IMR-90 (cell line): Measurements from ENCODE around the gene SARM1. TPM values are rescaled to one million over a fixed set of nuclear protein-coding genes. Genes with fewer than 3 reads are reported as not detected.

Source experiments
- ATAC-seq: fragments of 200-7000 bp; cut with Tn5 transposase; 2 replicates; pipeline ENCODE4 v1.9.1; 2020; ENCODE audit warnings: low read depth, mild to moderate bottlenecking, moderate library complexity
- BruUV-seq: library from RNA; stranded (reverse); fragments of 400-500 nt; replicated peaks from 2 replicates; lab custom pipeline; 2021; lab: Mats Ljungman, UMichigan
- CTCF ChIA-PET: fragments of 300-600 bp; formaldehyde crosslinking; extraction: SDS; loops from one replicate; lab custom pipeline; 2021; ENCODE audit warnings: antibody characterized with exemption; lab: Yijun Ruan, JAX
- POLR2A ChIA-PET: fragments of 300-600 bp; sonication (Branson Sonifier 250); formaldehyde crosslinking; loops from one replicate; lab custom pipeline; 2022; ENCODE audit warnings: antibody characterized with exemption; ENCODE audit not compliant: unreplicated experiment; lab: Charles Lee
- DNase-seq: peaks from one replicate; pipeline ENCODE4 v3.0.0; 2013
- H2AFZ ChIP-seq: replicated peaks from 2 replicates; pipeline ENCODE3; 2013; ENCODE audit warnings: low read length, mild to moderate bottlenecking; ENCODE audit not compliant: poor library complexity
- H2AK5ac ChIP-seq: 2 replicates; pipeline ENCODE4 v1.6.1; 2013; ENCODE audit warnings: low read depth, low read length, inconsistent platforms
- H2AK9ac ChIP-seq: replicated peaks from 2 replicates; pipeline ENCODE3; 2013; ENCODE audit warnings: mild to moderate bottlenecking, low read depth, low read length, moderate library complexity; ENCODE audit not compliant: poor library complexity
- H2BK120ac ChIP-seq: 2 replicates; pipeline ENCODE4 v1.6.1; 2013; ENCODE audit warnings: low read depth, low read length, inconsistent platforms
- H2BK15ac ChIP-seq: 3 replicates; pipeline ENCODE4 v1.6.1; 2013; ENCODE audit warnings: low read depth, low read length, inconsistent platforms
- H2BK20ac ChIP-seq: 2 replicates; pipeline ENCODE4 v1.6.1; 2013; ENCODE audit warnings: low read depth, mild to moderate bottlenecking, inconsistent platforms, low read length, moderate library complexity
- H2BK5ac ChIP-seq: 2 replicates; pipeline ENCODE4 v1.6.1; 2013; ENCODE audit warnings: mild to moderate bottlenecking, low read depth, low read length, inconsistent platforms; ENCODE audit not compliant: poor library complexity, severe bottlenecking
- H3K14ac ChIP-seq: replicated peaks from 2 replicates; pipeline ENCODE4 v1.6.1; 2013; ENCODE audit warnings: low read depth, low read length, inconsistent platforms
- H3K18ac ChIP-seq: 2 replicates; pipeline ENCODE4 v1.6.1; 2013; ENCODE audit warnings: low read depth, low read length, control low read depth
- H3K23ac ChIP-seq: 2 replicates; pipeline ENCODE4 v1.6.1; 2013; ENCODE audit warnings: low read depth, low read length, inconsistent platforms
- H3K27ac ChIP-seq: 2 replicates; pipeline ENCODE4 v1.5.1; 2013; ENCODE audit warnings: mild to moderate bottlenecking, control low read depth, low read length; ENCODE audit not compliant: insufficient read depth
- H3K27me3 ChIP-seq: 2 replicates; pipeline ENCODE4 v1.6.1; 2013; ENCODE audit warnings: low read length; ENCODE audit not compliant: control insufficient read depth, insufficient read depth
- H3K36me3 ChIP-seq: 2 replicates; pipeline ENCODE4 v1.6.1; 2013; ENCODE audit warnings: low read length, mixed read lengths; ENCODE audit not compliant: control insufficient read depth, insufficient read depth
- H3K4ac ChIP-seq: 2 replicates; pipeline ENCODE4 v1.6.1; 2013; ENCODE audit warnings: low read depth, low read length, inconsistent platforms
- H3K4me1 ChIP-seq: 2 replicates; pipeline ENCODE4 v1.6.1; 2013; ENCODE audit warnings: low read length, mixed read lengths; ENCODE audit not compliant: control insufficient read depth, insufficient read depth
- H3K4me2 ChIP-seq: 2 replicates; pipeline ENCODE4 v1.6.1; 2013; ENCODE audit warnings: low read depth, mild to moderate bottlenecking, control low read depth, low read length, moderate library complexity
- H3K4me3 ChIP-seq: 2 replicates; pipeline ENCODE4 v1.5.1; 2013; ENCODE audit warnings: low read depth, mild to moderate bottlenecking, control low read depth, low read length, moderate library complexity; ENCODE audit not compliant: insufficient read depth
- H3K56ac ChIP-seq: 2 replicates; pipeline ENCODE4 v1.6.1; 2013; ENCODE audit warnings: low read length, inconsistent platforms; ENCODE audit not compliant: insufficient read depth; ENCODE audit errors: extremely low read depth
- H3K79me1 ChIP-seq, 2 experiments: 2 replicates each; pipeline ENCODE4 v1.6.1; 2013; ENCODE audit warnings: low read length in 2 of 2, inconsistent platforms in 1 of 2, low read depth in 1 of 2
- H3K9ac ChIP-seq: 2 replicates; pipeline ENCODE4 v1.6.1; 2013; ENCODE audit warnings: low read depth, low read length, control low read depth
- H3K9me1 ChIP-seq: 2 replicates; pipeline ENCODE4 v1.6.1; 2013; ENCODE audit warnings: low read length, inconsistent platforms; ENCODE audit not compliant: insufficient read depth
- H3K9me3 ChIP-seq: 2 replicates; pipeline ENCODE4 v1.6.1; 2013; ENCODE audit warnings: low read length; ENCODE audit not compliant: control insufficient read depth, insufficient read depth
- H4K20me1 ChIP-seq: 2 replicates; pipeline ENCODE4 v1.6.1; 2013; ENCODE audit warnings: low read length, inconsistent platforms; ENCODE audit not compliant: insufficient read depth
- H4K5ac ChIP-seq: 2 replicates; pipeline ENCODE4 v1.6.1; 2013; ENCODE audit warnings: mild to moderate bottlenecking, low read depth, low read length, control low read depth
- H4K8ac ChIP-seq, 2 experiments: 2 replicates each; pipeline ENCODE4 v1.6.1; 2013; ENCODE audit warnings: low read depth in 2 of 2, low read length in 2 of 2, control low read depth in 1 of 2, inconsistent platforms in 1 of 2
- H4K91ac ChIP-seq: 2 replicates; pipeline ENCODE4 v1.6.1; 2013; ENCODE audit warnings: low read depth, low read length, inconsistent platforms; ENCODE audit not compliant: insufficient read depth
- RAD21 ChIP-seq: IDR thresholded peaks from 2 replicates; pipeline ENCODE4 v1.6.1; 2012; ENCODE audit warnings: low read length, improper control_type of control experiment
- WGBS, 2 experiments: methylation state at CpG; one replicate each; pipeline versions ENCODE4 v1.1.5 to v1.1.7; 2013; ENCODE audit warnings: missing lambda C conversion rate in 2 of 2; ENCODE audit not compliant: insufficient read length in 1 of 2; ENCODE audit errors: extremely low coverage in 2 of 2; 5-methylcytosine and 5-hydroxymethylcytosine counted together
- dilution Hi-C: fragments of 300-500 bp; cut with HindIII; formaldehyde crosslinking; loops from one replicate; pipeline ENCODE4 v1.14.3; 2018; ENCODE audit warnings: low sequenced_read_pairs; ENCODE audit not compliant: unreplicated experiment
- in situ Hi-C: fragments of 300-500 bp; cut with MboI; formaldehyde crosslinking; loops from 3 replicates; pipeline ENCODE4 v1.14.3; 2019; ENCODE audit warnings: low sequenced_read_pairs, inconsistent platforms, mixed read lengths
- intact Hi-C: fragments of 100-400 bp; cut with micrococcal nuclease; formaldehyde crosslinking; loops from 2 replicates; pipeline ENCODE4 v1.10.0; 2022
- polyA plus RNA-seq, 3 experiments: library from polyadenylated mRNA; depleted of rRNA; stranded (reverse); fragments of >200 nt; gene quantifications; 2 replicates each; pipeline ENCODE4 v1.2.3, GENCODE V29; 2012; ENCODE audit warnings: low replicate concordance in 1 of 3
- total RNA-seq: library from RNA; depleted of rRNA; stranded (reverse); fragments of >200 nt; gene quantifications from 2 replicates; pipeline ENCODE4 v1.2.3, GENCODE V29; 2012

The SARM1 gene
- total and polyA plus RNA-seq, 2 of the 4 experiments (the other 2 are of a cell fraction), result 3.4 to 11.4 TPM

DNA sequence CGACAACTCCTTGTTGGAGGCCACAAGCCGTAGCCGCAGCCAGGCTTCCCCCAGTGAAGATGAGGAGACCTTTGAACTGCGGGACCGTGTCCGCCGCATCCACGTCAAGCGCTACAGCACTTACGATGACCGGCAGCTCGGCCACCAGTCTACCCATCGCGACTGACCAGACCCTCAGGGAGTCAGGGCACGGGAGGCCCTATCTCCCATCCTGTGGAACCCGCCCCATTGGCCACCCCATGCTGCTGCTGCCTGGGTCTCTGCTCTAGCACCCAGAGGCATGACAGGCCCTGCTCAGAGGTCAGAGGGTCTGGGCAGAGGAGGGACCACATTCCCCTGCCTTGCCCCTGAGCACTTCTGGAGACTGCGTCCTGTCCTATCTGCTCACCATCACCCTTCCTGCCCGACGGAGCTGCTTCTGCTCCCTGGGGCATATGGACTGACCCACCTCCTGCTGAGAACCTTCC is 27.0 kb upstream of the SARM1 start:
- H4K91ac ChIP-seq, result no peak overlapping the region
- ChIA-PET CTCF (no interaction called here), POLR2A (no interaction called here)
- H3K4ac ChIP-seq, result no peak overlapping the region
- H4K8ac ChIP-seq, result no peak overlapping the region
- H3K23ac ChIP-seq, result no peak overlapping the region
- no peaks in the 10 kb centered on the region for H3K27me3 ChIP-seq
- H3K14ac ChIP-seq, result no peak overlapping the region
- no peak overlapping the region for H3K4me3 ChIP-seq
- H4K20me1 ChIP-seq, result peaks cover 19% of the 10 kb centered on the region
- H3K4me2 ChIP-seq, result no peak overlapping the region
- no peak overlapping the region for H2AK9ac ChIP-seq
- H3K9ac ChIP-seq, result no peak overlapping the region
- no peak overlapping the region for H2BK20ac ChIP-seq
- H3K27ac ChIP-seq, result no peak overlapping the region
- H3K18ac ChIP-seq, result no peak overlapping the region
- no peak overlapping the region for H4K5ac ChIP-seq
- no peaks in the 10 kb centered on the region for H3K9me3 ChIP-seq
- H2AK5ac ChIP-seq, result no peak overlapping the region
- DNase-seq (no peak), ATAC-seq (no peak)
- H2AFZ ChIP-seq, result no peak overlapping the region
- H3K36me3 ChIP-seq, result peaks cover 82% of the 10 kb centered on the region
- H2BK15ac ChIP-seq, result no peak overlapping the region
- intact Hi-C loops, result no loop called here
- BruUV-seq, result no TSS peak
- no peak overlapping the region for H2BK120ac ChIP-seq
- no peak for TF ChIP-seq RAD21
- dilution Hi-C loops, result no loop called here
- peaks cover 12% of the 10 kb centered on the region; the same call in 1 of the 2 replicates for H3K9me1 ChIP-seq
- H3K56ac ChIP-seq, result no peak overlapping the region
- H2BK5ac ChIP-seq, result no peak overlapping the region
- in situ Hi-C loops, result loop anchor here (25.0 kb wide), 1 partner anchor 807 kb away; no protein-coding TSS in a partner anchor
- H3K79me1 ChIP-seq, result peaks cover 21 to 80% of the 10 kb centered on the region in 2 experiments
- 96% methylated on average over 9 of the region's 19 CpGs; no CpG with 5 or more reads in 1 of the 2 experiments for WGBS, 2 experiments
- H3K4me1 ChIP-seq, result peaks cover 16% of the 10 kb centered on the region
